Activated T-helper 17 cell treated with anti-CD3 and anti-CD28 coated beads, Interleukin-2, amount 50 U/mL, for 72 hours (primary cell): ENCODE data around the gene ABCB11. TPM values are rescaled to one million over a fixed set of nuclear protein-coding genes. Genes with fewer than 3 reads are reported as not detected.
"Not testable (repeated sequence)": the region's sequence is repeated elsewhere in the genome, so short reads cannot be mapped to it uniquely, and the experiment has no call there.

Experiments
- ATAC-seq: fragments of 150-1000 bp; cut with Tn5 transposase; replicated peaks from 2 replicates; pipeline ENCODE4 v1.10.0; 2021; ENCODE audit warnings: mild to moderate bottlenecking, moderate library complexity
- H3K27ac Mint-ChIP-seq: one replicate; pipeline ENCODE4 v1.8.0; 2022; ENCODE audit warnings: mixed read lengths
- H3K27me3 Mint-ChIP-seq: one replicate; pipeline ENCODE4 v1.8.0; 2022; ENCODE audit warnings: mixed read lengths
- H3K36me3 Mint-ChIP-seq: one replicate; pipeline ENCODE4 v1.8.0; 2022; ENCODE audit warnings: low read depth, mild to moderate bottlenecking, mixed read lengths
- H3K4me1 Mint-ChIP-seq: one replicate; pipeline ENCODE4 v1.8.0; 2022; ENCODE audit warnings: mixed read lengths
- H3K4me3 Mint-ChIP-seq: one replicate; pipeline ENCODE4 v1.8.0; 2022; ENCODE audit warnings: mild to moderate bottlenecking, mixed read lengths
- H3K9me3 Mint-ChIP-seq: one replicate; pipeline ENCODE4 v1.8.0; 2022; ENCODE audit warnings: mixed read lengths
- total RNA-seq, 2 donors: library from RNA; stranded (reverse); gene quantifications; one replicate each; pipeline ENCODE4 v1.2.3, GENCODE V29; 2022

Gene ABCB11
- total RNA-seq, 2 donors from 2014 or later = not detected

DNA sequence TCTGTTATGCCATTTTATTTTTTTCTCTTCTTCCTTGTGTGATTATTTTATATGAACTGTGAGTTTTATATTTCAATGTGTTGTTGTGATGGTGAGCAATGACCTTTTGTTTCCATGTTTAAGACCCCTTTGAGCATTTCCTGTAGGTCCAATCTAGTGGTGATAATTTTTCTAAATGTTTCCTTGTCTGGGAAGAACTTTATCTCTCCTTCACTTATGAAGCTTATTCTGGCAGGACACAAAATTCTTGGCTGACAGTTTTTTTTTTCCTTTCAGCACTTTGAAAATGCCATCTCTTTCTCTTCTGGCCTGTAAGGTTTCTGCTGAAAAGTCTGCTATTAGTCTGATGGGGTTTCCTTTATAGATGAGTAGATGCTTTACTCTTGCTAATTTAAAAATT lies 76.9 kb downstream of the ABCB11 start:
- Mint-ChIP-seq H3K27me3 (peaks cover 10% of the 10 kb centered on the region), H3K36me3 (no peaks in the 10 kb centered on the region), H3K9me3 (peaks cover 14% of the 10 kb centered on the region), H3K4me3 (no peak overlapping the region), H3K27ac (no peak overlapping the region), H3K4me1 (no peaks in the 10 kb centered on the region)
- no peak for ATAC-seq

DNA sequence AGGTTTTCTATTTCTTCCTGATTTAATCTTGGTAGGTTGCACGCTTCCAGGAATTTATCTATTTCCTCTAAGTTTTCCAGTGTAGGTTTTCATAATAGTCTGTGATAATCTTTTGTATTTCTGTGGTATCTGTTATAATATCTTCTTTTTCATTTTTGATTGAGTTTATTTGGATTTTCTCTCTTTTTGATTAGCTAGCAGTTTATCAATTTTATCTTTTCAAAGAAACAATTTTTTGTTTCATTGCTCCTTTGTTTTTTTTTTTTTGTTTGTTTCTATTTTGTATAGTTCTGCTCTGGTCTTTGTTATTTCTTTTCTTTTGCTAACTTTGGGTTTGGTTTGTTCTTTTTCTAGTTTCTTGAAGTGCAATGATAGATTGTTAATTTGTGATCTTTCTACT lies 78.7 kb downstream of the ABCB11 start:
- ATAC-seq = no peak
- no peaks in the 10 kb centered on the region for H3K36me3 Mint-ChIP-seq
- peaks cover 10% of the 10 kb centered on the region for H3K27me3 Mint-ChIP-seq
- H3K4me3 Mint-ChIP-seq = no peak overlapping the region
- H3K4me1 Mint-ChIP-seq = no peaks in the 10 kb centered on the region
- peaks cover 14% of the 10 kb centered on the region for H3K9me3 Mint-ChIP-seq
- H3K27ac Mint-ChIP-seq = no peak overlapping the region

DNA sequence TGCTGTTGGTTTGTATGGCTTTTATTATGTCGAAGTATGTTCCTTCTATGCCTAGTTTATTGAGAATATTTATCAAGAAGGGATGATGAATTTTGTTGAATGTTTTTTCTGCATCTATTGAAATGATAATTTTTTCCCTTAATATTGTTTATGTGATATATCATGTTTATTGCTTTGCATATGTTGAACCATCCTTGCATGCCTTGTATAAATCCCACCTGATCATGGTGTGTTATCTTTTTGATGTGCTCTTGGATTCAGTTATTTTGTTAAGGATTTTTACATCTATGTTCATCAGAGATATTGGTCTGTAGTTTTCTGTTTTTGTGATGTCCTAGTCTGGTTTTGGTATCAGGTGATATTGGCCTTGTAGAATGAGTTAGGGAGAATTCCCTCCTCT lies 79.3 kb downstream of the ABCB11 start:
- Mint-ChIP-seq H3K4me1 (no peaks in the 10 kb centered on the region), H3K9me3 (peaks cover 14% of the 10 kb centered on the region), H3K27ac (no peak overlapping the region), H3K27me3 (peaks cover 8% of the 10 kb centered on the region), H3K4me3 (no peak overlapping the region), H3K36me3 (no peaks in the 10 kb centered on the region)
- ATAC-seq = no peak

DNA sequence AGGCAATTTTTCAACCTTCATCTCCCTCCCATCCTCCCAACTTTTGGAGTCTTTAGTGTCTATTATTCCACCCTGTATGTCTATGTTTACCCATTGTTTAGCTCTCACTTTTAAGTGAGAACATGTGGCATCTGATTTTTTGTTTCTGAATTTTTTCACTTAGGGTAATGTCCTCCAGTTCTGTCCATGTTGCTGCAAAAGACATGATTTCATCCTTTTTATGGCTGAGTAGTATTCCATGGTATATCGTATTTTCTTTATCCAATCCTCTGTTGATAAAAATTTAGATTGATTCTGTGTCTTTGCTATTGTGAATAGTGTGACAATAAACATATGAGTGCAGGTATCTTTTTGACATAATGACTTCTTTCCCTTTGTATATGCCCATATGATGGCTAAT lies 81.8 kb downstream of the ABCB11 start:
- ATAC-seq = no peak
- no peaks in the 10 kb centered on the region for H3K36me3 Mint-ChIP-seq
- no peaks in the 10 kb centered on the region for H3K4me1 Mint-ChIP-seq
- H3K9me3 Mint-ChIP-seq = peaks cover 13% of the 10 kb centered on the region
- H3K4me3 Mint-ChIP-seq = no peak overlapping the region
- no peak overlapping the region for H3K27ac Mint-ChIP-seq
- H3K27me3 Mint-ChIP-seq = peaks cover 13% of the 10 kb centered on the region

DNA sequence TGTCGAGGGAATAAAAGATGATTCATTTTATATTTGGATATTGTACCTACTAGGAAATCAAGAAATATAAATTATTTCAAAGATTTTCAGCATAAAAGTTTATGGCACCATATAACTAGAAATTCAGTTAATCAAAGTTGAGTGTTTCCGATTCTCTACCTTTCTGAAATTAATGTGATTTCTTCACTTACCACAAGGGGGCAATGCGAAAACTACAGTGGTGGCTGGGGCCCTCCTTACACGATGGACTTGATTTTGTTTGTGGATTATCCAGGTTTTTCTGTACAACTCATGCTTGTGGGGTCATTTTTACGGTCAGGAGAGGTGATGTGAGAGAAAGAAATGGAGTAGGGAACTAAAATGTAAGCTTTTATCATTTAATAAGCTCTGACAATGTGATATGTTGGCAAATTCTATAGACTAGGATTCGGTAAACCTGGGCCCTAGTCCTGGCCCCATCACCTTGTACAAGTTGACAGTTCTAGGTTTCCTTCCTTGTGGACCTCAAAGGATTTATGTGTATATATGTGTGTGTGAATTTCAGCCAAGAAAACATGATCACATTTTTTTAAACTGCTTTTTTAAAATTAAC lies 82.4 kb downstream of the ABCB11 start:
- Mint-ChIP-seq H3K9me3 (peaks cover 9% of the 10 kb centered on the region), H3K27ac (no peak overlapping the region), H3K36me3 (no peaks in the 10 kb centered on the region), H3K4me3 (no peak overlapping the region), H3K27me3 (peaks cover 10% of the 10 kb centered on the region), H3K4me1 (no peaks in the 10 kb centered on the region)
- no peak for ATAC-seq

DNA sequence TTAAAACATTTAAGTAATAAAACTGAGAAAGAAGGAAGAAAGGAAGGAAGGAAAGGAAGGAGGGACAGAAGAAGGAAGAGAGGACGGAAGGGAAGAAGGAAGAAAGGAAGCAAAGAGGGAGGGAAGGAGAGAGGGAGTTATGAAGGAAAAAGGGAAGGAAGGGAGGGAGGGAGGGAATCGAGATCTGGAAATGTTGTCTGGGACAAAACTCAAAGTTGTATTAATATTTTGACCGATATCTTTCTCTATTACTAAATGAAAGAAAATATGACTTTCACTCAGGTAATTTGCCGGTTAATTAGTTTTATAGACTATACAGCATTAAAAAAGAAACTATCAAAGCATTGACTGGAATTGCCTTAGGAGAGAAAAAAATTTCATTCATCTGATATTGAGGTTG lies 85.6 kb downstream of the ABCB11 start:
- no peak overlapping the region for H3K27ac Mint-ChIP-seq
- H3K36me3 Mint-ChIP-seq = no peaks in the 10 kb centered on the region
- peaks cover 6% of the 10 kb centered on the region for H3K27me3 Mint-ChIP-seq
- H3K9me3 Mint-ChIP-seq = no peaks in the 10 kb centered on the region
- ATAC-seq = no peak
- H3K4me1 Mint-ChIP-seq = no peaks in the 10 kb centered on the region
- no peak overlapping the region for H3K4me3 Mint-ChIP-seq

DNA sequence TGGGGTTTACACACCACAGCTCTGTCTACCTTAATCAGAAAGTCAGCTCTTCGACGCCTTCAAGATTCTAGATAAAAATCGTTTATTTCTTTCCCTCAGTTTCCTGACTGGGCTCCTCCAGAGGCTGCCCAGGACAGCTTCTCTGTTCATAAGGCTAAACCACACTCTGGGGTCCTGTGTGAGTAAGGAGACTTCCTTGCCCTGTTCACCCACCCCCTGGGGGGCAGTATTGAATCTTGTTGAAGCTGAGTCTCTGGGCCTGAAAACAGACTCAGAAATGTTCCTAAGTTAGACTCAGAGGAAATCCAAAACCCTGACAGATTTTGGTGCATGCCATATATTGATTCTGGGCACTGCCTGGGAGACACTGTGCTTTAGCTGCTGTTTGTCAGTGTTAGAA lies 87.1 kb downstream of the ABCB11 start:
- Mint-ChIP-seq H3K27me3 (peaks cover 6% of the 10 kb centered on the region), H3K4me1 (no peaks in the 10 kb centered on the region), H3K27ac (no peak overlapping the region), H3K36me3 (no peaks in the 10 kb centered on the region), H3K9me3 (no peaks in the 10 kb centered on the region), H3K4me3 (no peak overlapping the region)
- no peak for ATAC-seq

DNA sequence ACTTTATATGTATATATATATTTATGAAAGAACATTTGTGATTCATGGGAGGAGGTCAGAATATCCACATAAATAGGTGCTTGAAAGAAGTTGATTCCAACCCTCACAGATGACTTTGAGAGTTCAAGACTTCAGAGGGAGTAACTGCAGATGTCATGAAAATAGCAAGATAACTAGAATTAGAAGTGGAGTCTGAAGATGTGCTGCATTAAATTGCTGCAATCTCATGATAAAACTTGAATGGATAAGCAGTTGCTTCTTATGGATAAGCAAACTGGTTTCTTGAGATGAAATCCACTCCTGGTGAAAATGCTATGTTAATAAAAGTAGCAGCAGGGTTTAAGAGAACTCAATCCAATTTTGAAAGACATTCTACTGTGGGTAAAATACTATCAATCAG lies 89.8 kb downstream of the ABCB11 start:
- ATAC-seq = no peak
- Mint-ChIP-seq H3K9me3 (no peaks in the 10 kb centered on the region), H3K4me1 (no peaks in the 10 kb centered on the region), H3K27me3 (peaks cover 6% of the 10 kb centered on the region), H3K4me3 (no peak overlapping the region), H3K27ac (no peak overlapping the region), H3K36me3 (no peaks in the 10 kb centered on the region)

DNA sequence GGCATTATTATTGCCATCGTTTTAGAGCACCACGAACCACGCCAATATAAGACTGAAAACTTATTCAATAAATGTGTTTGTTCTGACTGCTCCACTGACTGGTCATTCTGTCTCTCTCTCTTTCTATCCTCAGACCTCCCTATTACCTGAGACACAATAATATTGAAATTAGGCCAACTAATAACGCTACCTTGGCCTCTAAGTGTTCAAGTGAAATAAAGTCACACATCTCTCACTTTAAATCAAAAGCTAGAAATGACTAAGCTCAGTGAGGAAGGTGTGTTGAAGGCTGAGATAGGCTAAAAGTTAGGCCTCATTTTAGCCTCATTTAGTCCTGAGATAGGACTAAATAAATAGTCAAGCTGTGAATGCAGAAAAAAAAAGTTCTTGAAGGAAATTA lies 91.2 kb downstream of the ABCB11 start:
- H3K4me3 Mint-ChIP-seq = no peak overlapping the region
- peaks cover 3% of the 10 kb centered on the region for H3K27me3 Mint-ChIP-seq
- no peaks in the 10 kb centered on the region for H3K9me3 Mint-ChIP-seq
- H3K4me1 Mint-ChIP-seq = no peaks in the 10 kb centered on the region
- peak; percentile 69 for ATAC-seq
- H3K27ac Mint-ChIP-seq = no peak overlapping the region
- H3K36me3 Mint-ChIP-seq = no peaks in the 10 kb centered on the region

DNA sequence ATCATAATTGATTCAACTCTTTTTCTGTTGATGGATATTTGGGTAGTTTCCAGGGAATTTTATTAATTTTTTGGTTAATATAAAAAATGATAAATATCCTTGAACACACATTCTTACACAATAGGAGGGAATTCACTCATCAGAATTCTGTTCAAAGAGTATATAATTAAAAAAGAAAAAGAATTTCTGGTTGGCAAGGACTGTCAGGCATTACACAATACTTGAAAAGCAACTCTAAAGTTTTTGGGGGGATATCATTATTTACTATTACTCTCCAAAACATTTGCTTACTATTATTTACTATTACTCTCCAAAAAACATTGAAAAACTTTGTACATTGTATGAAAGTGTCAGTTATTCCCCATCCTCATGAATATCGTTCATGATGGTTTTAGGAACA lies 92.1 kb downstream of the ABCB11 start:
- ATAC-seq = no peak
- Mint-ChIP-seq H3K9me3 (no peaks in the 10 kb centered on the region), H3K36me3 (no peaks in the 10 kb centered on the region), H3K27me3 (peaks cover 3% of the 10 kb centered on the region), H3K4me3 (no peak overlapping the region), H3K27ac (no peak overlapping the region), H3K4me1 (no peaks in the 10 kb centered on the region)

DNA sequence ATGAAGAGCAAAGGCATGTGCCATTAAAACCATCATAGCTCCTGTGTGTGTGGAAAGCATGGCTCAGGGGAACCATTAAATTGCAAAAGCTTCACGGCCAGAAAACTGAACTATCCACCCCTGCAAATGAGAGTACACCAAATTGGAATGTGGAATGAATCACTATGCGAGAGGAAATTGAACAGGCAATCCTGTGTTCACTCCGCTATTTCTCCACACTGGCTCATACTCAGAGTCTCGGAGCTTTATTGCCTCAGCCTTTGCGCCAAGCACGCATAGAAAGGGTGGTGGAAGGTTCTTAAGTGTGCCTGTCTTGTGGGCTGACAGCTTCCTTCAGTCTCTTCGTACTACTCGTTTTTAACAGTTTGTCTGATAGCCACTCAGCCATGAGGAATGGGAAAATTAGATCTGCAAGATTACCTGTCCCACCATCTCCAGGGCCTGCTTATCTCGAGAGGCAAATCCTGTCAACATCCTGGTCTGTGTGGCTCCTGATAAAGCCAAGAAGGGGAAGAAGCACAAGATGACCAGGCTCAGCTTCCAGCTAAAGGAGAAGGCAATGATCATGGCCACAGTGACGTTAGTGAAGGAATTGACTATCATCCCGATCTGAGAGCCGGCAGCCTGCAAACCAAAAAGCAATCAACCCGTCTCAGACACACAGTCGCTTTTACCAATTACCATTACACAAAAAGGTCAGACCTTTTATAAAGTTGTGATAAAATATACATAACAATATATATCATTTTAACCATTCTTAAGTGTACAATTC lies 95.1 kb downstream of the ABCB11 start:
- Mint-ChIP-seq H3K27ac (no peak overlapping the region), H3K27me3 (peaks cover 3% of the 10 kb centered on the region), H3K4me1 (no peaks in the 10 kb centered on the region), H3K36me3 (no peaks in the 10 kb centered on the region), H3K9me3 (no peaks in the 10 kb centered on the region), H3K4me3 (no peak overlapping the region)
- ATAC-seq = no peak

DNA sequence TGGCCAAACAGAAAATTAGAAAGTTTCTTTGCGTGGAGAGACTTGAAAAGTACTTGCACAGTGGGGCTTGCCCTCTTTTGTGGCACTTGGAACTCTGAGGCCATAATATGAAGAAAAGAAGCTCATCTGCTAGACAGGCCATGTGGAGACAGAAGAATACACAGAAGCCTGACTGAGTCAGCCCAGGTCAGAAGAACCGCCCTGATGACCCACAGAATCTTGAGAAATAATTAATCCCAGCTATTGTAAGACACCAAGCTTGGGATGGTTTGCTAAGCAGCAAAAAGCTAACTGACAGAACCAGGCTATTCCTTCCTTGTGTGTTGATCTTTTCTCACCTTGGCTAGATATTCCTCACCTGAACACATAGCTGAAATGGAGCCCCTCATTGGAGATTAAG lies 96.3 kb downstream of the ABCB11 start:
- Mint-ChIP-seq H3K27ac (no peak overlapping the region), H3K27me3 (peaks cover 3% of the 10 kb centered on the region), H3K4me3 (no peak overlapping the region), H3K36me3 (no peaks in the 10 kb centered on the region), H3K9me3 (no peaks in the 10 kb centered on the region), H3K4me1 (no peaks in the 10 kb centered on the region)
- no peak for ATAC-seq

DNA sequence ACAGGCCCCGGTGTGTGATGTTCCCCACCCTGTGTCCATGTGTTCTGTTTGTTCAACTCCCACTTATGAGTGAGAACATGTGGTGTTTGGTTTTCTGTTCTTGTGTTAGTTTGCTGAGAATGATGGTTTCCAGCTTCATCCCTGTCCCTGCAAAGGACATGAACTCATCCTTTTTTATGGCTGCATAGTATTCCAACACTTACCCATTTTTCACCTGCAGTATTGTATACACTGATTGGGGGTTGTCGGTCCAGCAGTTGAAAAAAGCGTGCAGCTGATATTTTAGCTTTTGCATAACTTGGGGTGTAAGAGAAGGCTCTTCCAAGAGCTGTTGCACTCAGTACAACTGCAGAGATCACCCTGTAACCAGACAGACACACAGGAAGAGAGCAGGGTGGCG lies 99.0 kb downstream of the ABCB11 start:
- H3K27ac Mint-ChIP-seq, H3K4me1 Mint-ChIP-seq, H3K27me3 Mint-ChIP-seq, H3K36me3 Mint-ChIP-seq, H3K9me3 Mint-ChIP-seq, H3K4me3 Mint-ChIP-seq, ATAC-seq: not testable (repeated sequence)

DNA sequence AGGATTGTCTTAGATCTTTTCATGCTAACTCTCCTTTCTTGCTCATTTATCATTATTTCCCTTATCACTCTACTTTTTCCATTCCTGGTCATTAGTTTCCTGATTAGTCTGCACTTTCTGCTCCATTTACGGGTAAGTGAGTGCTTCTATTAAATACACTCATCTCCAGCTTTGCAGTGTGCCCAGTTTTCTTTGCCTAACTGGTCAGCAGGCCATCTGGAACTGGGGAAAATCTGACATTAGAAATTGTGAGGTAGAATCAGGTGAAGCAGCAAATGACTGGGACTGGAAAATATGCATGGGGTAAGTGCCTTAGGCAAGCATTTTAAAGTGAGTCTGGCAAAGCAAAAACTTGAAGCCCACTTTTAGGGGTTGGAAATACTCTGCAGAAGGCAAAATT lies 100.9 kb downstream of the ABCB11 start:
- H3K4me3 Mint-ChIP-seq = no peak overlapping the region
- no peak overlapping the region for H3K27ac Mint-ChIP-seq
- H3K9me3 Mint-ChIP-seq = no peaks in the 10 kb centered on the region
- ATAC-seq = no peak
- H3K4me1 Mint-ChIP-seq = no peaks in the 10 kb centered on the region
- no peaks in the 10 kb centered on the region for H3K36me3 Mint-ChIP-seq
- H3K27me3 Mint-ChIP-seq = peaks cover 12% of the 10 kb centered on the region

DNA sequence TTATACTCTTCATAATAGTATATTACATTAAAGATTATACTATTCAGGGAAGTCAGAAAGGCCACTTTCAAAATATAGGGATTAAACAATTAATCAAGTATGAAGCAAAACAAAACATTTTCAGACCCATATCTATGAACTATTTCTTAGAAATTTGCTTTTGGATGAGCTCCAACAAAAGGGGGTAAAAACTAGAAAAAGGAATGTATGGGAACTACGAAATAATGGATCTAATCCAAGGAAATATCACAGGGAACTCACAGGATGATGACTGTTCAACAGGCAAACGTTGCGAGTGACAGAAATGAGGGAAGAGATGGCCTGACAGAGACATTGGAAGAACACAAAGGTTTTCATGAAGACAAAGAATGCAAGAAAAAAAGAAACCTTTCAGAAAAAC lies 102.1 kb downstream of the ABCB11 start:
- no peaks in the 10 kb centered on the region for H3K36me3 Mint-ChIP-seq
- H3K27ac Mint-ChIP-seq = no peak overlapping the region
- H3K27me3 Mint-ChIP-seq = peaks cover 13% of the 10 kb centered on the region
- no peak overlapping the region for H3K4me3 Mint-ChIP-seq
- H3K9me3 Mint-ChIP-seq = no peaks in the 10 kb centered on the region
- ATAC-seq = no peak
- H3K4me1 Mint-ChIP-seq = no peaks in the 10 kb centered on the region
